Mesendoderm (in vitro differentiated cells): ENCODE data around the gene FADS2.

Experiments used
- DNase-seq: peaks from one replicate; pipeline ENCODE4 v3.0.0; 2013
- H2AK5ac ChIP-seq: 2 replicates; pipeline ENCODE4 v1.6.1; 2013; ENCODE audit warnings: low read length, inconsistent platforms
- H2BK120ac ChIP-seq: 2 replicates; pipeline ENCODE4 v1.6.1; 2013; ENCODE audit warnings: low read depth, mild to moderate bottlenecking, low read length, moderate library complexity, mixed read lengths
- H2BK15ac ChIP-seq: replicated peaks from 2 replicates; pipeline ENCODE4 v1.6.1; 2013; ENCODE audit warnings: low read depth, mild to moderate bottlenecking, moderate library complexity
- H2BK5ac ChIP-seq: 2 replicates; pipeline ENCODE4 v1.6.1; 2013; ENCODE audit warnings: low read length, inconsistent platforms
- H3K18ac ChIP-seq: 2 replicates; pipeline ENCODE4 v1.6.1; 2013; ENCODE audit warnings: mild to moderate bottlenecking, low read length, mixed read lengths
- H3K23ac ChIP-seq: one replicate; pipeline ENCODE4 v1.6.1; 2013; ENCODE audit warnings: low read length
- H3K27ac ChIP-seq: 2 replicates; pipeline ENCODE4 v1.5.1; 2013; ENCODE audit warnings: low read depth, mild to moderate bottlenecking, inconsistent platforms, low read length, moderate library complexity
- H3K27me3 ChIP-seq: 2 replicates; pipeline ENCODE4 v1.6.1; 2013; ENCODE audit warnings: low read length, control low read depth, mild to moderate bottlenecking, inconsistent platforms; ENCODE audit not compliant: insufficient read depth, poor library complexity
- H3K36me3 ChIP-seq: 2 replicates; pipeline ENCODE4 v1.6.1; 2013; ENCODE audit warnings: low read length, inconsistent platforms; ENCODE audit not compliant: control insufficient read depth, insufficient read depth
- H3K4ac ChIP-seq: one replicate; pipeline ENCODE4 v1.6.1; 2013; ENCODE audit warnings: low read depth, mild to moderate bottlenecking, low read length, moderate library complexity
- H3K4me1 ChIP-seq: 2 replicates; pipeline ENCODE4 v1.6.1; 2013; ENCODE audit warnings: low read depth, low read length, inconsistent platforms; ENCODE audit not compliant: control insufficient read depth
- H3K4me2 ChIP-seq: 2 replicates; pipeline ENCODE4 v1.6.1; 2013; ENCODE audit warnings: low read length
- H3K4me3 ChIP-seq: 2 replicates; pipeline ENCODE4 v1.5.1; 2013; ENCODE audit warnings: mild to moderate bottlenecking, low read length
- H3K56ac ChIP-seq: one replicate; pipeline ENCODE4 v1.6.1; 2013; ENCODE audit warnings: low read length
- H3K79me1 ChIP-seq: 2 replicates; pipeline ENCODE4 v1.6.1; 2013; ENCODE audit warnings: low read length, inconsistent platforms
- H3K79me2 ChIP-seq: 2 replicates; pipeline ENCODE4 v1.6.1; 2013; ENCODE audit warnings: mild to moderate bottlenecking, low read length; ENCODE audit not compliant: control insufficient read depth, insufficient read depth
- H3K9ac ChIP-seq: 2 replicates; pipeline ENCODE4 v1.6.1; 2013; ENCODE audit warnings: low read length, inconsistent platforms
- H4K5ac ChIP-seq: one replicate; pipeline ENCODE4 v1.6.1; 2013; ENCODE audit warnings: low read length
- H4K8ac ChIP-seq: one replicate; pipeline ENCODE4 v1.6.1; 2013; ENCODE audit warnings: low read depth, mild to moderate bottlenecking, control low read depth, low read length, moderate library complexity
- WGBS: extraction: QIAGEN DNeasy Blood & Tissue Kit; methylation state at CpG from one replicate; pipeline ENCODE4 v1.1.7; 2013; ENCODE audit warnings: low lambda C conversion rate, missing lambda C conversion rate; ENCODE audit not compliant: insufficient coverage; ENCODE audit errors: extremely low coverage; 5-methylcytosine and 5-hydroxymethylcytosine counted together

Gene FADS2

DNA sequence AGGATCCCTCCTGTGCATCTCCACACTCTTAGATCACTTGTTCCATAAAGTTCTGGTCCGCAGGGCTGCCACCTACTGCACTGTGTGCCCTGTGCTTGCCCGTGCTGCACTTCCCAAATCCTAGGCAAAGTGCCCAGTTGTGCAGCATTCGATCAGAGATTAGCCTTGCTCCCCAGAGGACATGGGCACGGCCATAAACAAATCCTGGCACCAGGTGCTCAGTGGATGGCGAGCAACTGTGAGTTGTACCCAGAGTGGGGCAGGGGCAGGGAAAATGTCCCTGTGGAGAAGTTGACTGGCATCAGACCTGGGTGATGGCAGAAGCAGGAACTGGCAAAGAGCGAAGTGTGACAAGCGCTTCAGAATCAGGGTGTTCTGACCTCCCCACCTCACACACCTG is 4.7 kb downstream of the FADS2 start:
- Histone ChIP-seq H3K4me2 (no peak overlapping the region), H4K5ac (no peak overlapping the region), H3K4me3 (no peak overlapping the region), H2BK15ac (no peak overlapping the region), H3K9ac (no peak overlapping the region), H3K79me2 (peaks cover 82% of the 10 kb centered on the region), H3K4me1 (peaks cover 28% of the 10 kb centered on the region), H3K27ac (no peak overlapping the region), H2BK120ac (no peak overlapping the region), H2BK5ac (no peak overlapping the region), H3K56ac (no peak overlapping the region), H2AK5ac (no peak overlapping the region), H3K18ac (no peak overlapping the region), H3K27me3 (no peaks in the 10 kb centered on the region), H3K23ac (no peak overlapping the region), H3K36me3 (no peaks in the 10 kb centered on the region), H3K79me1 (peaks cover 30% of the 10 kb centered on the region), H3K4ac (no peak overlapping the region), H4K8ac (no peak overlapping the region)
- no CpG with 5 or more reads among the region's 7 CpGs for WGBS
- DNase-seq: no peak

DNA sequence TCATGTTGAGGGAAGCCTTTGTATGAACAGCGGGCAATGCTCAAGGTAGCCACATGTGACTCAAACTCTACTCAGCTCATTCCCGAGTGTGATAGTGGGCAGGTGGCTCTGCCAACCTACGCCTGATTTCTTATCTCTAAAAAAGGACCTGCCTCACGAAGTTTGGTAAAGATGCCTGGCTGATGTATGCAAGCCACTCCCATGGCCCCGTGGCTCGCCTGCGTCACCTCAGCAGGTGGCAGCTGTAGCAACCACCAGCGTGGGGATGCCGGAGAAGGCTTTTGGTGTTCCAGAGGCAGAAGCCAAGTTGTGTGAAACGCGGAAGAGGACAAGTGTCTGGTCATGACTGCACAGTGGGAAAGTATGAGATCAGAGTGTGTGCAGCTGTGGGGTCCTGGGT is 5.4 kb downstream of the FADS2 start:
- Histone ChIP-seq H4K8ac (no peak overlapping the region), H3K4ac (no peak overlapping the region), H4K5ac (no peak overlapping the region), H2BK15ac (no peak overlapping the region), H3K4me1 (peaks cover 28% of the 10 kb centered on the region), H3K4me3 (no peak overlapping the region), H2BK5ac (no peak overlapping the region), H3K9ac (no peak overlapping the region), H3K18ac (no peak overlapping the region), H3K56ac (no peak overlapping the region), H2BK120ac (no peak overlapping the region), H3K4me2 (no peak overlapping the region), H3K79me2 (peaks cover 81% of the 10 kb centered on the region), H3K36me3 (peaks cover under 1% of the 10 kb centered on the region), H3K27ac (no peak overlapping the region), H3K27me3 (no peaks in the 10 kb centered on the region), H3K23ac (no peak overlapping the region), H2AK5ac (no peak overlapping the region), H3K79me1 (peaks cover 32% of the 10 kb centered on the region)
- WGBS: no CpG with 5 or more reads among the region's 11 CpGs
- no peak for DNase-seq

DNA sequence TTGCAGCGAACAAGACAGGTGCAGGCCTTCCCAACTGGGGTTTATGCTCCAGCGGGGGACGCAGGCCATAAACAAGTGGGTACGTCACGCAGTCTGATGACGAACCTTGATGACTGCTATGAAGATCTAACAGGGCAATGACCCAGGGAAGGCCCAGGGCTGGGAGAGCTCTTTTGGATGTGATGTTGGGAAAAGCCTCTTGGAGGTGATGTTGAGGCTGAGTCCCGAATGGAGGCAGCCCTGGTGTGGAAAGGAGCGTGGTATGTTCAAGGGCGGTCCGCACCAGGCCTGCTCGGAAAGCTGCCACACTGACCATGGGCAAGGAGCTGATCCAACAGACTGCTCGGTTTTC is 5.8 kb downstream of the FADS2 start:
- H3K23ac ChIP-seq: peak overlapping the region; percentile 94
- WGBS: no CpG with 5 or more reads among the region's 12 CpGs
- no peak overlapping the region for H4K5ac ChIP-seq
- H2BK120ac ChIP-seq: no peak overlapping the region
- H3K27me3 ChIP-seq: no peaks in the 10 kb centered on the region
- peaks cover 4% of the 10 kb centered on the region for H3K36me3 ChIP-seq
- H3K79me2 ChIP-seq: peaks cover 77% of the 10 kb centered on the region
- H2BK5ac ChIP-seq: peak overlapping the region; percentile 3
- peak overlapping the region; percentile 32 for H3K27ac ChIP-seq
- H3K9ac ChIP-seq: peak overlapping the region; percentile 26
- H2BK15ac ChIP-seq: no peak overlapping the region
- DNase-seq: peak; percentile 57
- H3K4me2 ChIP-seq: no peak overlapping the region
- H3K4me3 ChIP-seq: no peak overlapping the region
- no peak overlapping the region for H3K18ac ChIP-seq
- no peak overlapping the region for H2AK5ac ChIP-seq
- no peak overlapping the region for H3K4ac ChIP-seq
- H3K4me1 ChIP-seq: peaks cover 28% of the 10 kb centered on the region
- H4K8ac ChIP-seq: no peak overlapping the region
- H3K56ac ChIP-seq: peak overlapping the region; percentile 73
- H3K79me1 ChIP-seq: peaks cover 35% of the 10 kb centered on the region

DNA sequence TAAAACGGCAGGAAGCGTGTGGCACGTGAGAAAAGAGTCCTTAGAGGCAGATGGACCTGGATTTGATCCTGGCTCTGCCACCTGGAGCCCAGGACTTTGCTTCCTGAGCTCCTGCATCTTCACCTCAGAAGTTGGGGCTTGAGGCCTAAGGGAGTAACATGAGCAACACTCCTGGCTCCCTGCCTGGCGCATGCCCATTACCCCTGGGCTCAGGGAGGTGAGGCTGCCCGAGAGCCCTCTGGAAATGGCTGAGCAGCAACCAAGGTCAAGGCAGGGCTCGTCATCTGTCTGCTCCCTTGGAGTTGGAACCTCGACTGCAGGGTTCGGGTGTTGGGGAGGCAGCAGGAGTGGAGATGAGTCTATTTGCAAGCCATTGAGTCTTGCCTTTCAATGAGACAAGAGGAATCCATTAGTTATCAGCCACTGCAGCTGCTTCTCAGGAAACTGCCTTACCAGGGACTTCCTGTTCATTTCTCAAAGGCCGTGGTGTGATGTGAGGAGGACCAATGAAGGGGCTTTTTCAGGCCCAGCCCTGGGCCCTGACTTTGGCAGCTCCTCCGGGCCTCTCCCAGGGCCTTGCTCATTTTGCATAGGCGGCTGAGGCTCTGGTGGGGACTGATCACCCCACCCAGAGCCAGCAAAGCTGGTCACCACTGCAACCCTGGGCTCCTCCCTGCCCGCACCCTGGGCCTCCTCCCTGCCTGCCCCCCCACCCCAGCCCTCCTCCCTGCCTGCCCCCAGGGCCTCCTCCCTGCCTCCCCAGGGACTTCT is 6.4 kb downstream of the FADS2 start:
- peak overlapping the region; percentile 57 for H3K9ac ChIP-seq
- peaks cover 4% of the 10 kb centered on the region for H3K36me3 ChIP-seq
- H3K4me1 ChIP-seq: peaks cover 28% of the 10 kb centered on the region
- no CpG with 5 or more reads among the region's 12 CpGs for WGBS
- H3K23ac ChIP-seq: peak overlapping the region; percentile 94
- H3K27me3 ChIP-seq: no peaks in the 10 kb centered on the region
- DNase-seq: peak; percentile 92
- no peak overlapping the region for H3K4me3 ChIP-seq
- peak overlapping the region; percentile 9 for H3K18ac ChIP-seq
- H3K79me2 ChIP-seq: peaks cover 71% of the 10 kb centered on the region
- peak overlapping the region; percentile 32 for H3K27ac ChIP-seq
- peaks cover 35% of the 10 kb centered on the region for H3K79me1 ChIP-seq
- H2AK5ac ChIP-seq: no peak overlapping the region
- H4K8ac ChIP-seq: no peak overlapping the region
- no peak overlapping the region for H4K5ac ChIP-seq
- no peak overlapping the region for H3K4me2 ChIP-seq
- H2BK15ac ChIP-seq: no peak overlapping the region
- no peak overlapping the region for H3K4ac ChIP-seq
- peak overlapping the region; percentile 3 for H2BK5ac ChIP-seq
- peak overlapping the region; percentile 7 for H2BK120ac ChIP-seq
- peak overlapping the region; percentile 73 for H3K56ac ChIP-seq

DNA sequence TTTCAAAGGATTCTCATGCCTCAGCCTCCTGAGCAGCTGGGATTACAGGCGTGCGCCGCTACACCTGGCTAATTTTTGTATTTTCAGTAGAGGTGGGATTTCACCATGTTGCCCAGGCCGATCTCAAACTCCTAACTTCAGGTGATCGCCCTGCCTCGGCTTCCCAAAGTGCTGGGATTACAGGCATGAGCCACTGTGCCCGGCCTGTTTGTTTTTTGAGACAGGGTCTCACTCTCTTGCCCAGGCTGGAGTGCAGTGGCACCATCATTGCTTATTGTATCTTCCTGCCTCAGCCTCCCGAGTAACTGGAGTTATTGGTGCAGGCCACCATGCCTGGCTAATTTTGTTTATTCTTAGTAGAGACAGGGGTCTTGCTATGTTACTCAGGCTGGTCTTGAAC is 8.1 kb downstream of the FADS2 start:
- no peak for DNase-seq
- peaks cover 12% of the 10 kb centered on the region for H3K36me3 ChIP-seq
- H3K79me1 ChIP-seq: peaks cover 30% of the 10 kb centered on the region
- H2BK15ac ChIP-seq: no peak overlapping the region
- no peak overlapping the region for H3K4me2 ChIP-seq
- no peaks in the 10 kb centered on the region for H3K27me3 ChIP-seq
- peaks cover 54% of the 10 kb centered on the region for H3K79me2 ChIP-seq
- no peak overlapping the region for H2AK5ac ChIP-seq
- no peak overlapping the region for H3K56ac ChIP-seq
- no peak overlapping the region for H3K18ac ChIP-seq
- no peak overlapping the region for H3K23ac ChIP-seq
- no peak overlapping the region for H4K5ac ChIP-seq
- H2BK5ac ChIP-seq: no peak overlapping the region
- no CpG with 5 or more reads among the region's 8 CpGs for WGBS
- peaks cover 17% of the 10 kb centered on the region for H3K4me1 ChIP-seq
- H4K8ac ChIP-seq: no peak overlapping the region
- H3K9ac ChIP-seq: no peak overlapping the region
- H2BK120ac ChIP-seq: no peak overlapping the region
- H3K4me3 ChIP-seq: no peak overlapping the region
- no peak overlapping the region for H3K4ac ChIP-seq
- no peak overlapping the region for H3K27ac ChIP-seq
